ENCODE results near the gene SESN2.

SESN2 gene

DNA sequence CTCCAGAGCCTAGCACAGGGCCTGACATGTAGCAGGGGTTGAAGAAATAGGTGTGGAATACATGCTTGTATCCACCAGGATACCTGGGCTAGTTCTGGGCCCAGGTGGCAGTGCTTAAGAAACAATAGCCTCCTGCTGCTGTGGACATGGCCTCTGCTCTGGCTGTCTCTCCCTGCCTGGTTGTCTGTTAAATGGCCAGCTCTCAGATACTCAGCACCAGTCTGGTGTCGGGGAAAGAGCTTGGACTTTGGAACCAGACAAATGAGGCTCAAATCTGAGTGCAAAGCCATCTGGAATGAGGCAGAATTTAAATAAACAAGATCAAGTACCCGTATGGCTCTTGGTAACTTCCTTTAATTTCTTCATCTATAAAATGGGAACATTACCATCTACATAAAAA lies 31.5 kb downstream of the SESN2 start:
- Histone ChIP-seq H3K9me2 (replicated peaks; ENCODE audit: low read depth, low read length) (no peaks in the 10 kb centered on the region), H3K9ac (ENCODE audit: low read depth, low read length, poor library complexity, severe bottlenecking) (no peak overlapping the region), H3K9me3 (ENCODE audit: insufficient read depth, low read depth, low read length) (no peaks in the 10 kb centered on the region), H3F3A (ENCODE audit: low read depth) (no peaks in the 10 kb centered on the region), H2AFZ (ENCODE audit: low read length) (no peak overlapping the region), H3K79me2 (ENCODE audit: insufficient read depth, low read length) (no peaks in the 10 kb centered on the region), H3K4me3 (ENCODE audit: low read length, poor library complexity, severe bottlenecking) (no peak overlapping the region), H3K36me3 (ENCODE audit: insufficient read depth, low read length) (no peaks in the 10 kb centered on the region), H3K27me3 (ENCODE audit: insufficient read depth, low read length, poor library complexity, severe bottlenecking) (no peaks in the 10 kb centered on the region), H3K4me2 (ENCODE audit: low read depth, low read length, poor library complexity, severe bottlenecking) (no peak overlapping the region), H4K20me1 (ENCODE audit: insufficient read depth, low read length, poor library complexity, severe bottlenecking) (no peaks in the 10 kb centered on the region), H3K4me1 (ENCODE audit: insufficient read depth, low read length, poor library complexity, severe bottlenecking) (no peaks in the 10 kb centered on the region)
- TF ChIP-seq, protein P1, sequence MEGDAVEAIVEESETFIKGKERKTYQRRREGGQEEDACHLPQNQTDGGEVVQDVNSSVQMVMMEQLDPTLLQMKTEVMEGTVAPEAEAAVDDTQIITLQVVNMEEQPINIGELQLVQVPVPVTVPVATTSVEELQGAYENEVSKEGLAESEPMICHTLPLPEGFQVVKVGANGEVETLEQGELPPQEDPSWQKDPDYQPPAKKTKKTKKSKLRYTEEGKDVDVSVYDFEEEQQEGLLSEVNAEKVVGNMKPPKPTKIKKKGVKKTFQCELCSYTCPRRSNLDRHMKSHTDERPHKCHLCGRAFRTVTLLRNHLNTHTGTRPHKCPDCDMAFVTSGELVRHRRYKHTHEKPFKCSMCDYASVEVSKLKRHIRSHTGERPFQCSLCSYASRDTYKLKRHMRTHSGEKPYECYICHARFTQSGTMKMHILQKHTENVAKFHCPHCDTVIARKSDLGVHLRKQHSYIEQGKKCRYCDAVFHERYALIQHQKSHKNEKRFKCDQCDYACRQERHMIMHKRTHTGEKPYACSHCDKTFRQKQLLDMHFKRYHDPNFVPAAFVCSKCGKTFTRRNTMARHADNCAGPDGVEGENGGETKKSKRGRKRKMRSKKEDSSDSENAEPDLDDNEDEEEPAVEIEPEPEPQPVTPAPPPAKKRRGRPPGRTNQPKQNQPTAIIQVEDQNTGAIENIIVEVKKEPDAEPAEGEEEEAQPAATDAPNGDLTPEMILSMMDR (conservative IDR thresholded peaks at IDR 0.05; ENCODE audit: low read length), result no peak
- no peak for TF ChIP-seq EZH2phosphoT487 (IDR thresholded peaks at IDR 0.05; ENCODE audit: borderline replicate concordance)

DNA sequence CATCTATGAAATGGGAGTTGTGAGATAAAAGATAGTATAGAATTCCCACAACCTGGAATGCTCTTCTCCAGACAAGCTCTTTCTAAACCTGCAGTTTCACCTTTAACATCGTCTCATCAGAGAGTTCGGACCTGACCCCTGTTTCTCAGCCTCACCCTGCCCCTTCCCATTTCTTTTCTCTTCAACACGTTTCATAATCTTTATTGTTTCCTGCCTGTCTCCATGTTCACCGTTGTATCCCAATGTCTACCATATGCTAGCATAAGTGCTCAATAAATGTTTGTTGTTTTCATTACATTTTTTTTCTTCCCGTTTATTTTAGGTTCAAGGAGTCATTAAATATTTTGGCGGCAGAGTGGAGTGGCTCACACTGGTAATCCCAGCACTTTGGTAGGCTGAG lies 32.4 kb downstream of the SESN2 start:
- no peaks in the 10 kb centered on the region for H3K9me3 ChIP-seq (ENCODE audit: insufficient read depth, low read depth, low read length)
- H3K9me2 ChIP-seq (replicated peaks; ENCODE audit: low read depth, low read length), result no peaks in the 10 kb centered on the region
- H3K79me2 ChIP-seq (ENCODE audit: insufficient read depth, low read length), result no peaks in the 10 kb centered on the region
- H3K4me2 ChIP-seq (ENCODE audit: low read depth, low read length, poor library complexity, severe bottlenecking), result no peak overlapping the region
- no peaks in the 10 kb centered on the region for H3K27me3 ChIP-seq (ENCODE audit: insufficient read depth, low read length, poor library complexity, severe bottlenecking)
- H4K20me1 ChIP-seq (ENCODE audit: insufficient read depth, low read length, poor library complexity, severe bottlenecking), result no peaks in the 10 kb centered on the region
- H3K4me3 ChIP-seq (ENCODE audit: low read length, poor library complexity, severe bottlenecking), result no peak overlapping the region
- TF ChIP-seq, protein P1 (conservative IDR thresholded peaks at IDR 0.05; ENCODE audit: low read length), result no peak
- TF ChIP-seq EZH2phosphoT487 (IDR thresholded peaks at IDR 0.05; ENCODE audit: borderline replicate concordance), result no peak
- no peak overlapping the region for H2AFZ ChIP-seq (ENCODE audit: low read length)
- no peak overlapping the region for H3K9ac ChIP-seq (ENCODE audit: low read depth, low read length, poor library complexity, severe bottlenecking)
- H3K4me1 ChIP-seq (ENCODE audit: insufficient read depth, low read length, poor library complexity, severe bottlenecking), result no peaks in the 10 kb centered on the region
- no peaks in the 10 kb centered on the region for H3F3A ChIP-seq (ENCODE audit: low read depth)
- H3K36me3 ChIP-seq (ENCODE audit: insufficient read depth, low read length), result no peaks in the 10 kb centered on the region

DNA sequence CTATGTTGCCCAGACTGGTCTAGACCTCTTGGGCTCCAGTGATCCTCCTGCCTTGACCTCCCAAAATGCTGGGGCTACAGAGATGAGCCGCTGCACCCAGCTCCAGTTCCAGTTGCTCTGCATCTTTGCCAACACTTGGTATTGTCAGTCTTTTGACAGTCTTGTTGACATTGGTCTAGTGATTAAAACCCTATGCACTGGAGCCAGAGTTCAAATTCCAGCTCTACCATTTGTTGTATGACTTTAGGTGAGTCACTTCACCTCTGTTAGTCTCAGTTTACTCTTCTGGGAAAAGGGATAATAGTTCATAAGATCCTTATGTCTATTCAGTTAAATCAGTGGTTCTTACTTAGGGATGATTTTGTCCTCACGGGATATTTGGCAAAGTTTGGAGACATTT lies 36.6 kb downstream of the SESN2 start:
- no peak overlapping the region for H3K4me3 ChIP-seq (ENCODE audit: low read length, poor library complexity, severe bottlenecking)
- H3K27me3 ChIP-seq (ENCODE audit: insufficient read depth, low read length, poor library complexity, severe bottlenecking), result no peaks in the 10 kb centered on the region
- no peak overlapping the region for H2AFZ ChIP-seq (ENCODE audit: low read length)
- H4K20me1 ChIP-seq (ENCODE audit: insufficient read depth, low read length, poor library complexity, severe bottlenecking), result no peaks in the 10 kb centered on the region
- no peaks in the 10 kb centered on the region for H3K79me2 ChIP-seq (ENCODE audit: insufficient read depth, low read length)
- H3K9me3 ChIP-seq (ENCODE audit: insufficient read depth, low read depth, low read length), result no peaks in the 10 kb centered on the region
- TF ChIP-seq, protein P1 (conservative IDR thresholded peaks at IDR 0.05; ENCODE audit: low read length), result no peak
- TF ChIP-seq EZH2phosphoT487 (IDR thresholded peaks at IDR 0.05; ENCODE audit: borderline replicate concordance), result no peak
- no peaks in the 10 kb centered on the region for H3K4me1 ChIP-seq (ENCODE audit: insufficient read depth, low read length, poor library complexity, severe bottlenecking)
- no peak overlapping the region for H3K9ac ChIP-seq (ENCODE audit: low read depth, low read length, poor library complexity, severe bottlenecking)
- H3F3A ChIP-seq (ENCODE audit: low read depth), result no peaks in the 10 kb centered on the region
- H3K9me2 ChIP-seq (replicated peaks; ENCODE audit: low read depth, low read length), result no peaks in the 10 kb centered on the region
- no peaks in the 10 kb centered on the region for H3K36me3 ChIP-seq (ENCODE audit: insufficient read depth, low read length)
- no peak overlapping the region for H3K4me2 ChIP-seq (ENCODE audit: low read depth, low read length, poor library complexity, severe bottlenecking)
